Endothelial cell of umbilical vein (primary cell): ENCODE measurements around the gene PSMD3. TPM values are rescaled to one million over a fixed set of nuclear protein-coding genes. Genes with fewer than 3 reads are reported as not detected.

Experiments used
- BruUV-seq: library from RNA; stranded (reverse); fragments of 400-500 nt; replicated peaks from 2 replicates; lab custom pipeline; 2021; lab: Mats Ljungman, UMichigan
- CTCF ChIA-PET: fragments of 300-600, 350-600 bp; sonication (Branson Sonifier 250); formaldehyde crosslinking; loops from one replicate; lab custom pipeline; 2021; ENCODE audit warnings: antibody characterized with exemption, inconsistent platforms; lab: Charles Lee
- POLR2A ChIA-PET: fragments of 300-600, 350-600 bp; sonication (Branson Sonifier 250); formaldehyde crosslinking; loops from one replicate; lab custom pipeline; 2021; ENCODE audit warnings: antibody characterized with exemption, inconsistent platforms; lab: Charles Lee
- DNase-seq: peaks from one replicate; pipeline ENCODE4 v3.0.0-alpha.2; 2011; ENCODE audit warnings: low read depth, low spot score
- FAIRE-seq: peaks from 2 replicates; lab custom pipeline; 2011; peaks lifted over from hg19 to GRCh38; lab: Jason Lieb, UNC
- H2AFZ ChIP-seq: 2 replicates; pipeline ENCODE4 v1.6.0; 2012; ENCODE audit warnings: low read depth, low read length, control low read depth, inconsistent platforms
- H3K27ac ChIP-seq: 2 replicates; pipeline ENCODE4 v1.5.1; 2011; ENCODE audit warnings: low read depth, mild to moderate bottlenecking, control low read depth, low read length, moderate library complexity; ENCODE audit not compliant: insufficient read depth
- H3K27me3 ChIP-seq, 2 experiments: 2 replicates each; pipeline versions ENCODE4 v1.6.0 to v1.6.1; 2011; ENCODE audit warnings: low read length in 2 of 2, mixed read lengths in 1 of 2; ENCODE audit not compliant: control insufficient read depth in 2 of 2, insufficient read depth in 2 of 2
- H3K36me3 ChIP-seq, 2 experiments: 2 replicates in 1 of 2; 3 replicates in 1 of 2; pipeline ENCODE4 v1.5.1; 2011; ENCODE audit warnings: low read length in 2 of 2, mild to moderate bottlenecking in 1 of 2, moderate library complexity in 1 of 2; ENCODE audit not compliant: control insufficient read depth in 2 of 2, insufficient read depth in 2 of 2; ENCODE audit errors: extremely low read depth in 1 of 2
- H3K4me1 ChIP-seq: 3 replicates; pipeline ENCODE4 v1.5.1; 2011; ENCODE audit warnings: mild to moderate bottlenecking, low read length; ENCODE audit not compliant: control insufficient read depth, insufficient read depth; ENCODE audit errors: extremely low read depth
- H3K4me2 ChIP-seq: 2 replicates; pipeline ENCODE4 v1.6.1; 2011; ENCODE audit warnings: low read length, control low read depth, mixed read lengths; ENCODE audit not compliant: insufficient read depth
- H3K4me3 ChIP-seq, 3 experiments: fragments of 200-600 bp in 1 of 3; sonication (generic), shearing (Covaris generic) in 1 of 3; replicated peaks in 1 of 3; 2 replicates each; pipeline ENCODE4 v1.5.1; 2011 to 2016; ENCODE audit warnings: control low read depth in 3 of 3, low read length in 3 of 3, mild to moderate bottlenecking in 2 of 3, inconsistent platforms in 1 of 3, low read depth in 1 of 3, moderate library complexity in 1 of 3; ENCODE audit not compliant: insufficient read depth in 1 of 3
- H3K79me2 ChIP-seq: 2 replicates; pipeline ENCODE4 v1.6.0; 2012; ENCODE audit warnings: low read length, inconsistent platforms; ENCODE audit not compliant: control insufficient read depth, insufficient read depth
- H3K9ac ChIP-seq: replicated peaks from 2 replicates; pipeline ENCODE3; 2011; ENCODE audit warnings: low read length, control low read depth; ENCODE audit not compliant: insufficient read depth; ENCODE audit errors: extremely low read depth
- H3K9me1 ChIP-seq: replicated peaks from 3 replicates; pipeline ENCODE4 v1.6.0; 2011; ENCODE audit warnings: mild to moderate bottlenecking, low read length; ENCODE audit not compliant: control insufficient read depth, insufficient read depth; ENCODE audit errors: extremely low read depth
- H3K9me3 ChIP-seq: replicated peaks from 2 replicates; pipeline ENCODE4 v1.5.1; 2012; ENCODE audit warnings: low read length, inconsistent platforms; ENCODE audit not compliant: control insufficient read depth, insufficient read depth
- H4K20me1 ChIP-seq: replicated peaks from 2 replicates; pipeline ENCODE3; 2011; ENCODE audit warnings: mild to moderate bottlenecking, low read length; ENCODE audit not compliant: control insufficient read depth, insufficient read depth; ENCODE audit errors: extremely low read depth
- CTCF ChIP-seq, 2 donors: IDR thresholded peaks; 1 replicate in 1 of 2; 2 replicates in 1 of 2; pipeline ENCODE4 v1.5.1; 2011; ENCODE audit warnings: low read length in 2 of 2, mild to moderate bottlenecking in 2 of 2, moderate library complexity in 2 of 2, control low read depth in 1 of 2, inconsistent platforms in 1 of 2, low read depth in 1 of 2; ENCODE audit not compliant: insufficient read depth in 1 of 2; ENCODE audit errors: extremely low read depth in 1 of 2
- EZH2 ChIP-seq: IDR thresholded peaks from 2 replicates; pipeline ENCODE4 v1.6.1; 2012; ENCODE audit warnings: borderline replicate concordance, low read depth, mild to moderate bottlenecking, moderate library complexity, low read length, inconsistent platforms; ENCODE audit not compliant: severe bottlenecking
- FOS ChIP-seq: IDR thresholded peaks from 2 replicates; pipeline ENCODE4 v1.6.1; 2011; ENCODE audit warnings: mild to moderate bottlenecking, low read length, moderate library complexity, borderline replicate concordance; ENCODE audit not compliant: insufficient read depth
- GATA2 ChIP-seq: IDR thresholded peaks from 2 replicates; pipeline ENCODE4 v1.7.0; 2011; ENCODE audit warnings: low read depth, mild to moderate bottlenecking, moderate library complexity, mixed read lengths, low read length; ENCODE audit not compliant: insufficient read length, insufficient read depth
- JUN ChIP-seq: IDR thresholded peaks from 2 replicates; pipeline ENCODE4 v1.6.1; 2011; ENCODE audit warnings: borderline replicate concordance, low read depth; ENCODE audit not compliant: insufficient read length, insufficient read depth
- MAX ChIP-seq: IDR thresholded peaks from 2 replicates; pipeline ENCODE4 v1.6.1; 2011; ENCODE audit not compliant: insufficient read depth, insufficient read length
- MYC ChIP-seq: IDR thresholded peaks from one replicate; pipeline ENCODE4 v1.6.1; 2011; ENCODE audit warnings: mild to moderate bottlenecking, low read depth, low read length
- POLR2A ChIP-seq: IDR thresholded peaks from 2 replicates; pipeline ENCODE4 v1.6.1; 2012; ENCODE audit warnings: low read depth, mild to moderate bottlenecking, control low read depth, low read length
- POLR2AphosphoS5 ChIP-seq: IDR thresholded peaks from 2 replicates; pipeline ENCODE4 v1.6.1; 2012; ENCODE audit warnings: low read depth, mild to moderate bottlenecking, control low read depth, low read length, moderate library complexity; ENCODE audit not compliant: insufficient read depth
- dilution Hi-C: fragments of 300-500 bp; cut with MboI; formaldehyde crosslinking; loops from one replicate; pipeline ENCODE4 v1.15.0; 2019; ENCODE audit warnings: low sequenced_read_pairs; ENCODE audit not compliant: extremely low pct_ligation_motif_present
- intact Hi-C: fragments of 100-400 bp; cut with micrococcal nuclease; formaldehyde crosslinking; loops from one replicate; pipeline ENCODE4 v1.10.0; 2022
- polyA plus RNA-seq, 4 experiments: library from polyadenylated mRNA; depleted of rRNA in 3 of 4; stranded (reverse) in 3 of 4; unstranded in 1 of 4; fragments of >200 nt; gene quantifications; 2 replicates each; pipeline versions ENCODE4 v1.2.1 to v1.2.3, GENCODE V29; 2011 to 2012; ENCODE audit warnings: missing spikeins in 1 of 4
- total RNA-seq: library from RNA; stranded (reverse); gene quantifications from 2 replicates; pipeline ENCODE4 v1.2.3, GENCODE V29; 2021

The PSMD3 gene
- total and polyA plus RNA-seq, 2 donors (not counting 3 experiments of a cell fraction or from before 2014, with no cell fraction given), result 120 to 136 TPM

GRCh38 chr17:40019140-40019991, 38.8 kb downstream of the PSMD3 start:
- Histone ChIP-seq H3K9ac (peak overlapping the region; percentile 82), H3K36me3 (peaks cover 3 to 12% of the 10 kb centered on the region in 2 experiments), H3K4me1 (peaks cover 89% of the 10 kb centered on the region), H3K79me2 (peaks cover 18% of the 10 kb centered on the region), H3K27me3 (no peaks in the 10 kb centered on the region), H3K4me2 (peak overlapping the region; percentile 3), H2AFZ (no peak overlapping the region), H3K9me3 (no peaks in the 10 kb centered on the region), H3K4me3 (no peak overlapping the region), H4K20me1 (no peaks in the 10 kb centered on the region), H3K27ac (peak overlapping the region; percentile 99), H3K9me1 (no peaks in the 10 kb centered on the region)
- TF ChIP-seq POLR2AphosphoS5 (peak; percentile 94), MAX (peak; percentile 70), EZH2 (no peak), POLR2A (peak; percentile 60), JUN (peak; percentile 78), GATA2 (no peak), FOS (peak; percentile 23), MYC (peak; percentile 47), CTCF (IDR thresholded peaks at IDR 0.05; ENCODE audit: extremely low read depth in 1 of 2, insufficient read depth in 1 of 2, low read depth in 1 of 2, low read length in 2 of 2) (peak; percentile 11 to 17)
- peak; percentile 82 for DNase-seq
- intact Hi-C loops, result loop anchor here (1.0 to 10.0 kb wide), 3 partner anchors 82 to 265 kb away; partner anchors contain the start of gene CDC6
- ChIA-PET CTCF (interaction anchor here (0.7 to 10.7 kb wide), 3 partner anchors 7 to 92 kb away, joined by 3 to 246 read pairs (median 9); no protein-coding TSS in a partner anchor), POLR2A (interaction anchor here (0.6 kb wide), 1 partner anchor 558 kb away, joined by 3 read pairs; no protein-coding TSS in a partner anchor)
- TSS peak; percentile 20 for BruUV-seq
- peak; percentile 94 for FAIRE-seq
- dilution Hi-C loops, result no loop called here
